Stimulated activated CD8-positive, alpha-beta memory T cell treated with anti-CD3 and anti-CD28 coated beads, Interleukin-15, amount 100 ng/mL, for 48 hours (primary cell): ENCODE data around the gene FER.

Source experiments
- DNase-seq, 2 donors: peaks; one replicate each; pipeline ENCODE4 v3.0.0-alpha.2; 2020; ENCODE audit warnings: low read depth in 2 of 2

The FER gene

DNA sequence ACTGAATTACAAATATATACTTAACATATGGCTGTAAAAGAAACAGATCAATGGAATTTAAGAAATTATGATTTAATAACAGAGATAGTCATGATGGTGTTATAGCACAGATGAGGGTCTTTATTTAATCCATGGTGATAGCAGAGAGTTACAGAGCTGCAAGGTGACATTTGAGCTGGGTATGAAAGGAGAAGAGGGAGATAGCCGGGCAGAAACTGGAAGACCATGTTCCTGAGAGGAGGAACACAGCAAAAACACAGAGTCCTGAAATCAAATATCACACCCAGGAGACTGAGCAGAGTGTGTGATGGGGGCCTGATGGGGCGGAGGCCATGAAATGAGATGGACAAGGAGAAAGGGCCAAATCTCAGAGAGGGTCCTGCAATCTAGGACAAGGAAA, 498.7 kb downstream of the FER start:
- DNase-seq = no peak
